Stimulated activated naive B cell treated with anti-CD40 and anti-IgM and Interleukin-4, amounts not matched to agents 10 μg/mL and 1 μg/mL and 100 μg/mL, for 72 hours (primary cell): ENCODE data around the gene MTM1.

ENCODE experiments used
- ATAC-seq, 2 donors: fragments of 150-1000 bp; cut with Tn5 transposase; replicated peaks; 2 replicates each; pipeline ENCODE4 v1.10.0; 2021; ENCODE audit warnings: moderate library complexity in 1 of 2
- DNase-seq: peaks from one replicate; pipeline ENCODE4 v3.0.0; 2021
- H3K27ac Mint-ChIP-seq: one replicate; pipeline ENCODE4 v1.8.0; 2022; ENCODE audit warnings: mild to moderate bottlenecking, mixed read lengths
- H3K27me3 Mint-ChIP-seq, 2 donors: one replicate each; pipeline ENCODE4 v1.8.0; 2022; ENCODE audit warnings: mixed read lengths in 2 of 2
- H3K36me3 Mint-ChIP-seq, 2 donors: one replicate each; pipeline ENCODE4 v1.8.0; 2022; ENCODE audit warnings: mixed read lengths in 2 of 2, mild to moderate bottlenecking in 1 of 2
- H3K4me1 Mint-ChIP-seq, 2 donors: one replicate each; pipeline ENCODE4 v1.8.0; 2022; ENCODE audit warnings: mixed read lengths in 2 of 2, mild to moderate bottlenecking in 1 of 2
- H3K4me3 Mint-ChIP-seq, 2 donors: one replicate each; pipeline ENCODE4 v1.8.0; 2022; ENCODE audit warnings: mild to moderate bottlenecking in 2 of 2, mixed read lengths in 2 of 2, moderate library complexity in 1 of 2
- H3K9me3 Mint-ChIP-seq, 2 donors: one replicate each; pipeline ENCODE4 v1.8.0; 2022; ENCODE audit warnings: mixed read lengths in 2 of 2, mild to moderate bottlenecking in 1 of 2

The MTM1 gene

DNA sequence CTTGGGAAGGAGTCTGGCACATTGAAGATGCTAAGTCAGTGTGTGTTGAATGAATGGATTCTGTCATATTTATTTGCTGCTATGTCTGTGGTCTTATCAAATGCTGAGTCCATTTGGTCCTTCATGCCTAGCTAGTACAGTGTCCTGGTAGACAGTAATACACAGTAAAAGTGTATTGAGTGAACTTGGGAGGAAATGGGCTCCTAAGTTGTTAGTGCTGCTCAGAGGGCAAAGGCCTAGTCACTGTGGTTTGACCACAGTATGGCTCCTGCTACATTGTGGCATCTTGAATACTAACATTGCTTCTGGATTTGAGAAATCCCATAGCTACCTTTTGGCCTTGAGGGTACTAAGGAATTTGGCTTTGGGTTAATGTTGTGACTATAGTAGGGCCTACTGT lies 33.9 kb downstream of the MTM1 start:
- H3K9me3 Mint-ChIP-seq, result no peaks in the 10 kb centered on the region
- H3K4me1 Mint-ChIP-seq, result no peaks in the 10 kb centered on the region
- no peak for ATAC-seq

DNA sequence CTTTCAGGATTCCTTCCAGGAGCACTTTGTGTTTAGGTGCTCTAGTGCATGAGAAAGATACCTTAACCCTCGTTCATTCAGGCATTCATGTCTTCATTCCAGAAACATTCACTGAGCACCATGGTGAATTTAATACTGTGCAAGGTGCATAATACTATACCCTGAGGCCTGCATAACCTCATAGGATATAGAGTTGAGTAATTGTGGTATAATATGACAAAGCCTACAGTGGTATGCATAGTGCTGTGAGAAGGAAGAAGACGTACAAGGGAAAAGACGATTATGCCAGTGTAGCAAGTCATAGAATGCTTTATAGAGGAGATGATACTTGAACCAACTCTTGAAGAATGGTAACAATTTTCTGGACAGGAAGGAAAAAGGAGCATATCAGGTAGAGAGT lies 34.3 kb downstream of the MTM1 start:
- no peak overlapping the region for H3K27ac Mint-ChIP-seq
- DNase-seq, result no peak

More for the DNA sequence above, 33.9 kb downstream of the MTM1 start:
- H3K36me3 Mint-ChIP-seq, result peaks cover 11 to 12% of the 10 kb centered on the region in 2 donors
- no peak overlapping the region for H3K4me3 Mint-ChIP-seq
- no peaks in the 10 kb centered on the region for H3K27me3 Mint-ChIP-seq
- no peak for DNase-seq
- H3K27ac Mint-ChIP-seq, result no peak overlapping the region

DNA sequence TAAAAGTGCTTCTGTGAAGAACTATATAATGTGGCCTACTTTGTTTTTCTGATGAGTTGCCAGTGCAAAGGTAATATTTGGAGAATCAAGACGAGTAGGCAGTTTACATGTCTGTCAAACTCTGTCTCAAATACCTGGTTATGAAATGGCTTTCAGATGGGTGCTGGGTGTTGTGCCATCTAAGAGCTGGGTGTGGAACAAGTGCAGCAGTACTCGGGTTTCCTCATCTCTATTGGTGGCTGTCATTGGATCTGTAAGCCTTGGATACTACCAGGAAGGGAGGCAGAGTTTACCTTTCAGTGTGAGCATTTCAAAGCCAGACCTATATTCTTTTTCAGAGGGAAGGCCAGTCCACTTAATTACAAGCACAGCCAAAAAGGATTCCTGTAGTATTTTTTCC lies 37.2 kb downstream of the MTM1 start:
- Mint-ChIP-seq H3K4me1 (no peaks in the 10 kb centered on the region), H3K4me3 (no peak overlapping the region)
- DNase-seq, result no peak

More for the DNA sequence above, 34.3 kb downstream of the MTM1 start:
- H3K27me3 Mint-ChIP-seq, result no peaks in the 10 kb centered on the region
- no peaks in the 10 kb centered on the region for H3K9me3 Mint-ChIP-seq
- H3K4me1 Mint-ChIP-seq, result no peaks in the 10 kb centered on the region
- no peak overlapping the region for H3K4me3 Mint-ChIP-seq
- H3K36me3 Mint-ChIP-seq, result peaks cover 13 to 14% of the 10 kb centered on the region in 2 donors
- ATAC-seq, result no peak

DNA sequence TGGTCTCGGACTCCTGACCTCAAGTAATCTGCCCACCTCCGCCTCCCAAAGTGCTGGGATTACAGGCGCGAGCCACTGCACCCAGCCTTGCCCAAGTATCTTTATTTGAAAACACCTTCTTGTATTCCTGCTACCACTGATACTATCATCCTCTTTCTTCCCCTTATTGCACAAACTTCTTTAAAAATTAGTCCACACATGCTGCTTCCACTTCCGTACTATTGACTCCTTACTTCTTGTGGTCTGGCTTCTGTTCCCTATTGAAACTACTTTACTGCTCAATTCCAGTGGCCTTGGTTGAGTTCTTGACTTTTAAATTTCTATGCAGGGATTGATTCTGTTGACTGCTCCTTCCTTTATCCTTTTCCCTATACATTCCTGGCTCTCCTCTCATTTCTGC lies 38.8 kb downstream of the MTM1 start:
- H3K4me1 Mint-ChIP-seq, result no peaks in the 10 kb centered on the region
- DNase-seq (no peak), ATAC-seq (no peak)
- H3K27me3 Mint-ChIP-seq, result no peaks in the 10 kb centered on the region
- H3K4me3 Mint-ChIP-seq, result peak overlapping the region in 1 of 2 donors; percentile 2
- H3K36me3 Mint-ChIP-seq, result peaks cover 11 to 16% of the 10 kb centered on the region in 2 donors
- H3K9me3 Mint-ChIP-seq, result no peaks in the 10 kb centered on the region
- no peak overlapping the region for H3K27ac Mint-ChIP-seq

More for the DNA sequence above, 37.2 kb downstream of the MTM1 start:
- Mint-ChIP-seq H3K27ac (no peak overlapping the region), H3K9me3 (no peaks in the 10 kb centered on the region), H3K27me3 (no peaks in the 10 kb centered on the region), H3K36me3 (peaks cover 14 to 16% of the 10 kb centered on the region in 2 donors)
- no peak for ATAC-seq

DNA sequence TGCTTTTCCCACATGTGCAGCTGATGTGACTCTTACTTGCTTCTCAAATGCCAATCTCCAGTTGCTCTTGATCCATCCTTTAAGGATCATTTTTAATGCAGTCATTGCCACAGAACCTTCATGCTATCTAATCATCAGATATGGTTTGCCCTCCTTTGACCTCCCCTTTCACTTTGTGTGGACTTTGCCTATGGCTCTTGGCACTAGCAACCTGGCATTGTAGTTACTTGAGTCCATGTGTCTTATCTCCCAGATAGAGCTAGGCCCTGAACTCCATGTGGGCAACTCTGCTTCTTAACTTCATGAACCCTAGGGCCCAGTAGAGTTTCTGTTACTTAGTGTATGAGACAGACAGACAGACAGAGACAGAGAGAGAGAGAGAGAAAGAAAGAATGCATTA lies 41.6 kb downstream of the MTM1 start:
- Mint-ChIP-seq H3K4me3 (no peak overlapping the region), H3K27ac (no peak overlapping the region), H3K4me1 (no peaks in the 10 kb centered on the region), H3K27me3 (no peaks in the 10 kb centered on the region), H3K9me3 (no peaks in the 10 kb centered on the region), H3K36me3 (peaks cover 8 to 9% of the 10 kb centered on the region in 2 donors)
- ATAC-seq (no peak), DNase-seq (no peak)

DNA sequence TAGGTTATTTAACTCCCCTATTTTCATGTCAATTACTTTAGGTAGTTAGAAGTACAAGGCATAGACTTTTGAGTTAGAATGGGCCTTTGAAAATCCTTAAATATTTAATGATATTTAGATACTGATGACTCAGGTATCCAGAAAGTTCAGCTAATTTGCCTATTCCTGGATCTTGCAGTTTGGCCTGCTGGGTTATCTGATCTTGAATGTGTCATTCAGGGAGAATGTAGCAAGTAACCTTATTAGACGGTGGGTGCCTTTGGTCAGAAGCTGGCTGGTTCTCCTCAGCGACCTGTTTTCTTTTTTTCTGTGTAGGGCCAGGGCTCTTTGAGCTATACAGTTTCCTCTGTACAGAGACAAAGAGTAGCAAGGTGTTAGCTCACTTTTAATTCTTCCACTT lies 42.0 kb downstream of the MTM1 start:
- H3K27ac Mint-ChIP-seq, result no peak overlapping the region
- H3K4me1 Mint-ChIP-seq, result no peaks in the 10 kb centered on the region
- ATAC-seq (no peak), DNase-seq (no peak)
- no peaks in the 10 kb centered on the region for H3K9me3 Mint-ChIP-seq
- H3K36me3 Mint-ChIP-seq, result peaks cover 8 to 10% of the 10 kb centered on the region in 2 donors
- H3K4me3 Mint-ChIP-seq, result no peak overlapping the region
- H3K27me3 Mint-ChIP-seq, result no peaks in the 10 kb centered on the region

DNA sequence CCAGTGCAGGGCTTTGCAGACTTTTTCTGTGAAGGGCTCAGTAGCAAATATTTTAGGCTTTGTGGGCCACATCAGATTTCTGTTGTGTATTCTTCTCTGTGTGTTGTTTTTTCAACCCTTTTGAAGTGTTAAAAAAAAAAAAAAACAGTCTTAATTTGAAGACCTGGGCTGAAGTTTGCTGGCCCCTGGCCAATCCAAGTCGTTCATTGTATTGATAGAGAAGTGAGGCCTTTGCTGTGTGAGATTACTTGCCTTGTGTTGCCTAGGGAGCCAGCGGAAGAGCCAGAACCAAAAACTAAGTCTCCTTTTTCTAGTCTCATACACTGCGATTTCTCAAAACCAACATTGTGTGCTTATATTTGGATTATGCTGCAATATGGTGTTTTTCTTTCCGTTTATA lies 46.9 kb downstream of the MTM1 start:
- no peak overlapping the region for H3K27ac Mint-ChIP-seq
- H3K27me3 Mint-ChIP-seq, result no peaks in the 10 kb centered on the region
- DNase-seq, result no peak
- H3K9me3 Mint-ChIP-seq, result peaks cover 0 to 4% of the 10 kb centered on the region in 2 donors
- no peak for ATAC-seq
- H3K4me1 Mint-ChIP-seq, result peaks cover 4 to 9% of the 10 kb centered on the region in 2 donors
- H3K4me3 Mint-ChIP-seq, result no peak overlapping the region
- peaks cover 21% of the 10 kb centered on the region in 2 donors for H3K36me3 Mint-ChIP-seq

DNA sequence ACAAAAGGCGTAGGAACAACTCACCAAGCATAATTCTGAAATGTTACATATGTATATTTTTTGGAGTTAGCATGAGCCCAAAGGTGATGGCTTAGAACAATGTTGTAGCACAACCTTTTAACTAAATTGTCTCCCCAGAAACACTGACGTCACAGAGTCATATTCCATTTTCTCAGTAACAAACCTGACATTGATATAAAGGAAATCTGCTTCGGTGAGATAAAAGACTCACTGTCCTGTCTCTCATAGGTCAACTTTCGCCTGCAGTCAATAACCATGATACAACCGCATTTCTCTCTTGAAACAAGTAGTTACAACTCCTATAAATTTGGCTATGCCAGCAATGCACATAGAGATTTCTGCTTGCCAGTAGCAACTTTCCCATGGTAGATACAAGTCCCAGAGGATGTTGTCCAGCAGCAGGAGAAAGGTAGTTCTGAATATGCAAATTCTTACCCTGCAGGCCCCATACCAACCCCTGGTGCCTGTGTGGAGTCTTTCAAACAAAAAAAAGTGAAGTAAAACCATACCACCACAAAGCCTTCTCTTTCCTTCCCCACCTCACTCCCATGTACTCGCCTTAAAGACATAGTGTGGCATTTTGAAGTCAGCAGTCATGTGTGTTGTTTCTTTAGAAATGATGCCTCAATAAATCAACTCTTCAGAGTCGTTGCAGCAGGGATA lies 47.9 kb downstream of the MTM1 start:
- peaks cover 27 to 28% of the 10 kb centered on the region in 2 donors for H3K36me3 Mint-ChIP-seq
- peak; percentile 72 to 78 for ATAC-seq

DNA sequence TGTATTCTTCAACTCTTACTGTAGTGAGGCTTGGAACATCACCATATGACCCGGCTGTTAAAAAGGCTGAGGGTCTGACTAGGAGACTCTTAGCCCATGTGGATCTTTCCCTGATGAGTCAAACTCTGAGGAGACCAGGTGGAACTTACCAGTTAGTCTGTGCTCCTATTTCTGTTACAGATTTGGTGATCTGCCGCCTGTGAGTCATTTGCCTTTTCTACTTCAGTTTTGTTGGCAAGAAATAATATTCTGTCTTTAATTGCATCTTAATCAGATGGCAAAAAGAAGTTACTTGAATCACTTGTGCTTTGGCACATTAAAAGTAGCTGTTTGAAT lies 48.4 kb downstream of the MTM1 start:
- Mint-ChIP-seq H3K27me3 (no peaks in the 10 kb centered on the region), H3K4me1 (peaks cover 4 to 9% of the 10 kb centered on the region in 2 donors), H3K4me3 (no peak overlapping the region), H3K27ac (no peak overlapping the region), H3K9me3 (peaks cover 0 to 4% of the 10 kb centered on the region in 2 donors), H3K36me3 (peaks cover 28 to 32% of the 10 kb centered on the region in 2 donors)
- no peak for DNase-seq
- ATAC-seq, result no peak

More for the DNA sequence above, 47.9 kb downstream of the MTM1 start:
- Mint-ChIP-seq H3K9me3 (peaks cover 0 to 4% of the 10 kb centered on the region in 2 donors), H3K27me3 (no peaks in the 10 kb centered on the region), H3K4me3 (no peak overlapping the region), H3K27ac (no peak overlapping the region), H3K4me1 (peaks cover 4 to 9% of the 10 kb centered on the region in 2 donors)
- no peak for DNase-seq

DNA sequence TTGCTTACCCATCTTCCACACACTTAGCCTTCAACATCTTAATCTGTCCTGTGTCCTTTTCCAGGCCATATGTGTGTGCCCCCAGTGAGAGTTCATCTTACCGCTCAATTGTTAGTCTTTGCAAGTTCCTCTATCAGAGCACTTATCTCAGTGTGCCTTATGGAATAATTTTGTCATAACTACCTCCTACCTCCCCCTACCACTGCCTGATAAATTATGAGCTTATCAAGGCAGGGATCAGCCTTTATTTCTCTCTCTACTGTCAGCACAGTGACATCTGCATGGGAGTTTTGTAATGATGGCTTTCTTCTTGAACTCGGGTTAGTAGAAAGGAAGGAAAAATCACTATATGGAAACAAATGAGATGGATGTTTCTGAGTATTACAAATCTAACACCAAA lies 53.2 kb downstream of the MTM1 start:
- Mint-ChIP-seq H3K27ac (no peak overlapping the region), H3K36me3 (peaks cover 22 to 24% of the 10 kb centered on the region in 2 donors), H3K9me3 (peaks cover 0 to 1% of the 10 kb centered on the region in 2 donors), H3K4me1 (peaks cover under 1 to 2% of the 10 kb centered on the region in 2 donors), H3K4me3 (no peak overlapping the region), H3K27me3 (no peaks in the 10 kb centered on the region)
- DNase-seq (no peak), ATAC-seq (no peak)

DNA sequence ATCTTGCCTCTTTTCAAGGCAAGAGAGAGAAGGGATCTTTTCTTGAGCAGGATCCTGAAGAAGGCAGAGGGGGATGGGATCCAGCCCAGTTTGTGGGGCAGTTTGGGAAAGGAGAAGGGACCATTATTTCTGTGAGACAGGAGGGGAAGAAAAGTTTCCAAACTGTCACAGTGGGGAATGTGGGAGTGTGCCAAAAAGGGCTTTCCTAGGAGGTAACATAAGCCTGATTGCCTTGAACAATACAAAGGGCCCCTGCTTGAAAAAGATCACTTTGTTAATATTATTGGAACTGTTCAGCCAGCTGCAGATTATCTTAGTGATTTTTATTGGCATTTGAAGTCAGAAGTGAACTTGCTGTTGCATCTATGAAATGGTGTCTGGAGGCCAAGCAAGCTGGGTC lies 55.2 kb downstream of the MTM1 start:
- Mint-ChIP-seq H3K4me1 (no peaks in the 10 kb centered on the region), H3K27me3 (no peaks in the 10 kb centered on the region), H3K27ac (peak overlapping the region; percentile 20), H3K4me3 (no peak overlapping the region), H3K36me3 (peaks cover 16 to 20% of the 10 kb centered on the region in 2 donors), H3K9me3 (no peaks in the 10 kb centered on the region)
- no peak for DNase-seq
- no peak for ATAC-seq

DNA sequence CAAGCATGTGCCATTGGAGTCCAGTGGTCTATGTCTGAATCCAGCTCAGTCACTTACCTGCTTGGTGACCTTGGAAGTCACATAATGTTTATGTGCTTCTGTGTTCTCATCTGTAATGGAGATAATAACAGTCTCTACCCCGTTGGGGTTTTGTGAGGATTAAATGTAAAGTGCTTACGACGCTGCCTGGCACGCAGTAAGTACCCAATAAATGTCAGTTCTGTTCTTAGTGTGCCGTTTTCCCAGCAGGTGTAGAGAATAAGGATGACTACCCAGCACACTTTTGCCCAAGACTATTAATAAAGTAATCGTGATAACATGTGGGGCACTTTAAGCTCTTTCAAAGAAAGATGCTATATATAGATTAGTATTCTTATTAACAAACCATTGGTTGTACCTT lies 56.7 kb downstream of the MTM1 start:
- Mint-ChIP-seq H3K9me3 (no peaks in the 10 kb centered on the region), H3K27ac (no peak overlapping the region), H3K4me3 (no peak overlapping the region), H3K36me3 (peaks cover 22 to 26% of the 10 kb centered on the region in 2 donors), H3K4me1 (no peaks in the 10 kb centered on the region), H3K27me3 (no peaks in the 10 kb centered on the region)
- DNase-seq, result no peak
- no peak for ATAC-seq

DNA sequence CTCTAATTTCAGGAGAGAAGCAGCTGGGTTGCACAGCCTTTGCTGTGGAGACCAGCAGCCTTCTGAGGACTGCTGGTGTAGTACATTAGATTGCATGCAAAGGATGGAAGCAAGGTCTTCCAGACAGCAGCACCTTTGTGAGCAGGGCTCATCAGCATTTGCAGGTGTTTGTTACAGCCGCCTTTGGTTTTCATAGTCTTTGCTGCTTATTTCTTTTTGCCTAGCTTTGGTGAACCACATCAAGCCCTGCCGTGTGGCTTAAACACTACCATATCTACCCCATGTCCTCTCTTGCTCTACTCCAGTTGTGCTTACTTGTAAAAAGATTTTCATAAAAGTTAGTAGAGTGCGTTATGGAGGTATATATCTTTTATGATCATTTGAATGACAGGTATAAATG lies 57.5 kb downstream of the MTM1 start:
- ATAC-seq, result no peak
- H3K27me3 Mint-ChIP-seq, result no peaks in the 10 kb centered on the region
- H3K27ac Mint-ChIP-seq, result no peak overlapping the region
- no peaks in the 10 kb centered on the region for H3K4me1 Mint-ChIP-seq
- no peak overlapping the region for H3K4me3 Mint-ChIP-seq
- H3K9me3 Mint-ChIP-seq, result no peaks in the 10 kb centered on the region
- no peak for DNase-seq
- peaks cover 21% of the 10 kb centered on the region in 2 donors for H3K36me3 Mint-ChIP-seq

DNA sequence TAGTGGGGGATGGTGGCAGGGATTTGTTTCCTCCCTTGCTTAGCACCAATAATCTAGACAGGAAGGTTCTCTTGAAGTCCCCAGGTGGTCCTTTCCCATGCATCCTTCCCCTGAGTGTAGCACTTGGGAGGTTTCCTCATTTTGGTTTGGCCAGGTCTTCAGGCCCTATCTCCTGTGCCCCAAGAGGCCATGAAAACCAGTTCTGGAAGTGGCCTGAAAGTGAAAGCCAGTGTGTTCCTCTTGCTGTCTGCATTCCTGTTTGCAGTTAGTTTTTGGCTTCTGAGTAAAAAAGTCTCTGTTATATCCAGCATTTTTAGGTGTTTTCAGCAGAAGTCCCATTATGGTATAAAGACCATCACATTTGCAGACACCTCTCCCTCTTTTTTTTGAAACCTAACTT lies 59.5 kb downstream of the MTM1 start:
- H3K27ac Mint-ChIP-seq, result no peak overlapping the region
- H3K4me3 Mint-ChIP-seq, result no peak overlapping the region
- H3K4me1 Mint-ChIP-seq, result no peaks in the 10 kb centered on the region
- H3K36me3 Mint-ChIP-seq, result peaks cover 15 to 16% of the 10 kb centered on the region in 2 donors
- no peak for DNase-seq
- no peaks in the 10 kb centered on the region for H3K27me3 Mint-ChIP-seq
- no peak for ATAC-seq
- H3K9me3 Mint-ChIP-seq, result no peaks in the 10 kb centered on the region

DNA sequence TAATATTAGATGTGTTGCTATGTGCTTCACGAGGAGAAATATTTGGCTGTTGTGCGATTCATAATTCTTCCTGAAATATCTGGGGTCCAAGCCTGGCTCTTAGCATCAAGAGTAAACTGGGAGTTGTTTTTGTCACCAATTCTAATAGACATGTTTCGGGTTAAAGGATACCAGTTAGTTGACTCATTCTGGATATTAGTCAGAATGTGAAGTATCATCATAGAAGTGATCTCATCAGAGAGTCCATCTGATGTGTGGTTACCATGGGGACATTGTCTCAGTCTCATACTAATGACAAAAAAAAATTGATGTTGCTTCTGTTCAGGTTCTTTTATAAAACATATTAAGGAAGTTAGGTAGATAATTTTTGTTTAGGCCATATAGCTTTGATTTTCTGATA lies 67.5 kb downstream of the MTM1 start:
- H3K27me3 Mint-ChIP-seq, result no peaks in the 10 kb centered on the region
- DNase-seq (no peak), ATAC-seq (peak; percentile 73 to 93)
- H3K9me3 Mint-ChIP-seq, result no peaks in the 10 kb centered on the region
- H3K27ac Mint-ChIP-seq, result peak overlapping the region; percentile 31
- no peak overlapping the region for H3K4me3 Mint-ChIP-seq
- H3K4me1 Mint-ChIP-seq, result no peaks in the 10 kb centered on the region
- H3K36me3 Mint-ChIP-seq, result peaks cover 6 to 8% of the 10 kb centered on the region in 2 donors
